ENCODE results near the gene STAB1. TPM values are rescaled to one million over a fixed set of nuclear protein-coding genes. Genes with fewer than 3 reads are reported as not detected.

Gene STAB1
- total RNA-seq, 4 donors from 2014 or later, result 27.0 to 98.2 (median 67.2) TPM

GRCh38 chr3:52558436-52558835, 63.3 kb downstream of the STAB1 start:
- no peak for DNase-seq
- TF ChIP-seq CTCF (IDR thresholded peaks at IDR 0.05), result no peak
- TF ChIP-seq POLR2A (IDR thresholded peaks at IDR 0.05), result no peak
- Histone ChIP-seq H3K27me3 (no peaks in the 10 kb centered on the region), H3K9me3 (no peaks in the 10 kb centered on the region), H3K27ac (no peak overlapping the region), H3K4me3 (no peak overlapping the region), H3K4me1 (no peaks in the 10 kb centered on the region), H3K36me3 (peaks cover 0 to 76% (median 0%) of the 10 kb centered on the region in 3 donors)

- TF ChIP-seq POLR2A (IDR thresholded peaks at IDR 0.05) (no peak), CTCF (IDR thresholded peaks at IDR 0.05) (no peak)
- Histone ChIP-seq H3K9me3 (no peaks in the 10 kb centered on the region), H3K27me3 (no peaks in the 10 kb centered on the region), H3K27ac (no peak overlapping the region), H3K4me1 (no peaks in the 10 kb centered on the region), H3K36me3 (peaks cover 0 to 78% (median 0%) of the 10 kb centered on the region in 3 donors), H3K4me3 (no peak overlapping the region)
- DNase-seq, result no peak
Observed at GRCh38 chr3:52561028-52561747, 66.0 kb downstream of the STAB1 start.

- Histone ChIP-seq H3K4me1 (no peaks in the 10 kb centered on the region), H3K9me3 (no peaks in the 10 kb centered on the region), H3K4me3 (no peak overlapping the region), H3K36me3 (peaks cover 0 to 62% (median 0%) of the 10 kb centered on the region in 3 donors), H3K27me3 (no peaks in the 10 kb centered on the region), H3K27ac (no peak overlapping the region)
- DNase-seq, result no peak
- TF ChIP-seq CTCF (IDR thresholded peaks at IDR 0.05), result no peak
- TF ChIP-seq POLR2A (IDR thresholded peaks at IDR 0.05), result no peak
Observed at GRCh38 chr3:52563984-52564383, 68.8 kb downstream of the STAB1 start.

- peaks cover 0 to 48% (median 0%) of the 10 kb centered on the region in 3 donors for H3K36me3 ChIP-seq
- no peak overlapping the region for H3K4me3 ChIP-seq
- H3K9me3 ChIP-seq, result no peaks in the 10 kb centered on the region
- DNase-seq, result no peak
- no peaks in the 10 kb centered on the region for H3K27me3 ChIP-seq
- no peaks in the 10 kb centered on the region for H3K4me1 ChIP-seq
- H3K27ac ChIP-seq, result no peak overlapping the region
- no peak for TF ChIP-seq CTCF (IDR thresholded peaks at IDR 0.05)
- TF ChIP-seq POLR2A (IDR thresholded peaks at IDR 0.05), result no peak
Observed at GRCh38 chr3:52568069-52568468, 72.9 kb downstream of the STAB1 start.

- Histone ChIP-seq H3K27ac (no peak overlapping the region), H3K36me3 (peaks cover 0 to 51% (median 0%) of the 10 kb centered on the region in 3 donors), H3K27me3 (no peaks in the 10 kb centered on the region), H3K4me3 (no peak overlapping the region), H3K9me3 (no peaks in the 10 kb centered on the region), H3K4me1 (no peaks in the 10 kb centered on the region)
- TF ChIP-seq POLR2A (IDR thresholded peaks at IDR 0.05) (no peak), CTCF (IDR thresholded peaks at IDR 0.05) (no peak)
- DNase-seq, result no peak
Observed at GRCh38 chr3:52570076-52570475, 74.9 kb downstream of the STAB1 start.
